Cardiac muscle cell (in vitro differentiated cells and primary cell): ENCODE results near the gene GBP6. TPM values are rescaled to one million over a fixed set of nuclear protein-coding genes. Genes with fewer than 3 reads are reported as not detected.
"Not testable (repeated sequence)": the region's sequence is repeated elsewhere in the genome, so short reads cannot be mapped to it uniquely, and the experiment has no call there.

Experiments
- DNase-seq, 2 donors: peaks; one replicate each; pipeline versions ENCODE4 v3.0.0 to v3.0.0-alpha.2; 2010 to 2017; ENCODE audit warnings: low read depth in 1 of 2, low spot score in 1 of 2
- H3K27ac ChIP-seq: fragments of 200-600 bp; sonication (generic); 2 replicates; pipeline ENCODE4 v1.5.1; 2016
- H3K27me3 ChIP-seq: fragments of 200-600 bp; sonication (generic); 2 replicates; pipeline ENCODE4 v1.6.0; 2016; ENCODE audit warnings: control low read depth
- H3K36me3 ChIP-seq: fragments of 200-600 bp; sonication (generic); 2 replicates; pipeline ENCODE4 v1.5.1; 2016; ENCODE audit warnings: control low read depth
- H3K4me1 ChIP-seq: fragments of 200-600 bp; sonication (generic); 2 replicates; pipeline ENCODE4 v1.8.1; 2017; ENCODE audit warnings: low read depth, mild to moderate bottlenecking, mixed run types
- H3K4me3 ChIP-seq: fragments of 200-600 bp; sonication (generic); 2 replicates; pipeline ENCODE4 v1.5.1; 2016; ENCODE audit warnings: mild to moderate bottlenecking
- H3K9me3 ChIP-seq: fragments of 200-600 bp; sonication (generic); 2 replicates; pipeline ENCODE4 v1.5.1; 2017; ENCODE audit warnings: low read depth, mild to moderate bottlenecking, control low read depth
- CTCF ChIP-seq: IDR thresholded peaks from 2 replicates; pipeline ENCODE4 v1.5.1; 2012; ENCODE audit warnings: low read depth, mild to moderate bottlenecking, low read length
- polyA plus RNA-seq: library from polyadenylated mRNA; unstranded; fragments of >200 nt; fragmentation: Nextera tagmentation; extraction: Ambion mirVana; gene quantifications from 2 replicates; pipeline ENCODE4 v1.2.1, GENCODE V29; 2016
- total RNA-seq: library from RNA; depleted of rRNA; stranded (reverse); fragments of >200 nt; gene quantifications from 2 replicates; pipeline ENCODE4 v1.2.3, GENCODE V29; 2016

The GBP6 gene
- total and polyA plus RNA-seq, 2 experiments from 2014 or later, result 0.69 TPM; not detected in 1

GRCh38 chr1:89369331-89369730 lies 5.5 kb downstream of the GBP6 start:
- H3K4me3 ChIP-seq, result no peak overlapping the region
- no peak for TF ChIP-seq CTCF
- H3K27me3 ChIP-seq, result no peaks in the 10 kb centered on the region
- peaks cover 13% of the 10 kb centered on the region for H3K4me1 ChIP-seq
- H3K9me3 ChIP-seq, result no peaks in the 10 kb centered on the region
- no peak overlapping the region for H3K27ac ChIP-seq
- no peak for DNase-seq
- no peaks in the 10 kb centered on the region for H3K36me3 ChIP-seq

GRCh38 chr1:89373810-89374209 lies 10.0 kb downstream of the GBP6 start:
- H3K27ac ChIP-seq, H3K4me1 ChIP-seq, H3K4me3 ChIP-seq, H3K9me3 ChIP-seq, H3K36me3 ChIP-seq, DNase-seq, H3K27me3 ChIP-seq: not testable (repeated sequence)

- no peak for TF ChIP-seq CTCF
- H3K27ac ChIP-seq, result no peak overlapping the region
- DNase-seq, result no peak
Observed at GRCh38 chr1:89378001-89378400, 14.1 kb downstream of the GBP6 start.

GRCh38 chr1:89381618-89382017 lies 17.8 kb downstream of the GBP6 start:
- Histone ChIP-seq H3K9me3 (no peaks in the 10 kb centered on the region), H3K4me1 (peaks cover 5% of the 10 kb centered on the region), H3K4me3 (no peak overlapping the region), H3K27me3 (no peaks in the 10 kb centered on the region), H3K27ac (no peak overlapping the region), H3K36me3 (no peaks in the 10 kb centered on the region)
- DNase-seq, result no peak
- TF ChIP-seq CTCF, result no peak

More at GRCh38 chr1:89378001-89378400, 14.1 kb downstream of the GBP6 start:
- H3K4me1 ChIP-seq, result peaks cover 5% of the 10 kb centered on the region
- no peaks in the 10 kb centered on the region for H3K36me3 ChIP-seq
- no peaks in the 10 kb centered on the region for H3K9me3 ChIP-seq
- H3K27me3 ChIP-seq, result no peaks in the 10 kb centered on the region
- no peak overlapping the region for H3K4me3 ChIP-seq

GRCh38 chr1:89382479-89382878 lies 18.6 kb downstream of the GBP6 start:
- Histone ChIP-seq H3K4me3 (no peak overlapping the region), H3K36me3 (no peaks in the 10 kb centered on the region), H3K27ac (no peak overlapping the region), H3K9me3 (no peaks in the 10 kb centered on the region), H3K4me1 (no peaks in the 10 kb centered on the region), H3K27me3 (no peaks in the 10 kb centered on the region)
- DNase-seq, result no peak
- TF ChIP-seq CTCF, result no peak

GRCh38 chr1:89383185-89383584 lies 19.3 kb downstream of the GBP6 start:
- no peaks in the 10 kb centered on the region for H3K4me1 ChIP-seq
- no peak overlapping the region for H3K4me3 ChIP-seq
- H3K27me3 ChIP-seq, result no peaks in the 10 kb centered on the region
- H3K9me3 ChIP-seq, result no peaks in the 10 kb centered on the region
- no peaks in the 10 kb centered on the region for H3K36me3 ChIP-seq
- TF ChIP-seq CTCF, result no peak
- H3K27ac ChIP-seq, result no peak overlapping the region
- no peak for DNase-seq
